Measurements from ENCODE around the gene TRIM69. TPM values are rescaled to one million over a fixed set of nuclear protein-coding genes. Genes with fewer than 3 reads are reported as not detected.

Gene TRIM69
- total and polyA plus RNA-seq, 2 experiments from 2014 or later: 4.3 to 7.0 TPM

- Histone ChIP-seq H3K4me2 (no peak overlapping the region), H3K36me3 (ENCODE audit: insufficient read depth) (no peaks in the 10 kb centered on the region), H3K27ac (ENCODE audit: low read depth) (no peak overlapping the region), H2AFZ (no peak overlapping the region), H4K20me1 (replicated peaks; ENCODE audit: insufficient read depth) (no peaks in the 10 kb centered on the region), H3K4me1 (ENCODE audit: insufficient read depth) (no peaks in the 10 kb centered on the region), H3K9me2 (ENCODE audit: insufficient read depth) (no peaks in the 10 kb centered on the region), H3K4me3 (no peak overlapping the region), H3K27me3 (ENCODE audit: insufficient read depth) (no peaks in the 10 kb centered on the region), H3K79me2 (replicated peaks; ENCODE audit: insufficient read depth) (no peaks in the 10 kb centered on the region), H3F3A (replicated peaks; ENCODE audit: low read depth) (no peaks in the 10 kb centered on the region)
- peaks cover 5% of the 10 kb centered on the region; the same call in 2 of the 3 replicates for H3K36me3 Mint-ChIP-seq (ENCODE audit: low read depth)
- H3K9me3 Mint-ChIP-seq: peaks cover 26% of the 10 kb centered on the region
- H3K4me3 Mint-ChIP-seq: no peak overlapping the region
- TF ChIP-seq ZNF114 (CRISPR knock-in tag; IDR thresholded peaks at IDR 0.05) (no peak), EZH2 (IDR thresholded peaks at IDR 0.05; ENCODE audit: low read depth, unreplicated experiment) (no peak), STAT1 (IDR thresholded peaks at IDR 0.05; ENCODE audit: unreplicated experiment) (no peak)
- TF ChIP-seq, protein P1, sequence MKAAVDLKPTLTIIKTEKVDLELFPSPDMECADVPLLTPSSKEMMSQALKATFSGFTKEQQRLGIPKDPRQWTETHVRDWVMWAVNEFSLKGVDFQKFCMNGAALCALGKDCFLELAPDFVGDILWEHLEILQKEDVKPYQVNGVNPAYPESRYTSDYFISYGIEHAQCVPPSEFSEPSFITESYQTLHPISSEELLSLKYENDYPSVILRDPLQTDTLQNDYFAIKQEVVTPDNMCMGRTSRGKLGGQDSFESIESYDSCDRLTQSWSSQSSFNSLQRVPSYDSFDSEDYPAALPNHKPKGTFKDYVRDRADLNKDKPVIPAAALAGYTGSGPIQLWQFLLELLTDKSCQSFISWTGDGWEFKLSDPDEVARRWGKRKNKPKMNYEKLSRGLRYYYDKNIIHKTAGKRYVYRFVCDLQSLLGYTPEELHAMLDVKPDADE (IDR thresholded peaks at IDR 0.05): no peak
- TF ChIP-seq, protein P2, sequence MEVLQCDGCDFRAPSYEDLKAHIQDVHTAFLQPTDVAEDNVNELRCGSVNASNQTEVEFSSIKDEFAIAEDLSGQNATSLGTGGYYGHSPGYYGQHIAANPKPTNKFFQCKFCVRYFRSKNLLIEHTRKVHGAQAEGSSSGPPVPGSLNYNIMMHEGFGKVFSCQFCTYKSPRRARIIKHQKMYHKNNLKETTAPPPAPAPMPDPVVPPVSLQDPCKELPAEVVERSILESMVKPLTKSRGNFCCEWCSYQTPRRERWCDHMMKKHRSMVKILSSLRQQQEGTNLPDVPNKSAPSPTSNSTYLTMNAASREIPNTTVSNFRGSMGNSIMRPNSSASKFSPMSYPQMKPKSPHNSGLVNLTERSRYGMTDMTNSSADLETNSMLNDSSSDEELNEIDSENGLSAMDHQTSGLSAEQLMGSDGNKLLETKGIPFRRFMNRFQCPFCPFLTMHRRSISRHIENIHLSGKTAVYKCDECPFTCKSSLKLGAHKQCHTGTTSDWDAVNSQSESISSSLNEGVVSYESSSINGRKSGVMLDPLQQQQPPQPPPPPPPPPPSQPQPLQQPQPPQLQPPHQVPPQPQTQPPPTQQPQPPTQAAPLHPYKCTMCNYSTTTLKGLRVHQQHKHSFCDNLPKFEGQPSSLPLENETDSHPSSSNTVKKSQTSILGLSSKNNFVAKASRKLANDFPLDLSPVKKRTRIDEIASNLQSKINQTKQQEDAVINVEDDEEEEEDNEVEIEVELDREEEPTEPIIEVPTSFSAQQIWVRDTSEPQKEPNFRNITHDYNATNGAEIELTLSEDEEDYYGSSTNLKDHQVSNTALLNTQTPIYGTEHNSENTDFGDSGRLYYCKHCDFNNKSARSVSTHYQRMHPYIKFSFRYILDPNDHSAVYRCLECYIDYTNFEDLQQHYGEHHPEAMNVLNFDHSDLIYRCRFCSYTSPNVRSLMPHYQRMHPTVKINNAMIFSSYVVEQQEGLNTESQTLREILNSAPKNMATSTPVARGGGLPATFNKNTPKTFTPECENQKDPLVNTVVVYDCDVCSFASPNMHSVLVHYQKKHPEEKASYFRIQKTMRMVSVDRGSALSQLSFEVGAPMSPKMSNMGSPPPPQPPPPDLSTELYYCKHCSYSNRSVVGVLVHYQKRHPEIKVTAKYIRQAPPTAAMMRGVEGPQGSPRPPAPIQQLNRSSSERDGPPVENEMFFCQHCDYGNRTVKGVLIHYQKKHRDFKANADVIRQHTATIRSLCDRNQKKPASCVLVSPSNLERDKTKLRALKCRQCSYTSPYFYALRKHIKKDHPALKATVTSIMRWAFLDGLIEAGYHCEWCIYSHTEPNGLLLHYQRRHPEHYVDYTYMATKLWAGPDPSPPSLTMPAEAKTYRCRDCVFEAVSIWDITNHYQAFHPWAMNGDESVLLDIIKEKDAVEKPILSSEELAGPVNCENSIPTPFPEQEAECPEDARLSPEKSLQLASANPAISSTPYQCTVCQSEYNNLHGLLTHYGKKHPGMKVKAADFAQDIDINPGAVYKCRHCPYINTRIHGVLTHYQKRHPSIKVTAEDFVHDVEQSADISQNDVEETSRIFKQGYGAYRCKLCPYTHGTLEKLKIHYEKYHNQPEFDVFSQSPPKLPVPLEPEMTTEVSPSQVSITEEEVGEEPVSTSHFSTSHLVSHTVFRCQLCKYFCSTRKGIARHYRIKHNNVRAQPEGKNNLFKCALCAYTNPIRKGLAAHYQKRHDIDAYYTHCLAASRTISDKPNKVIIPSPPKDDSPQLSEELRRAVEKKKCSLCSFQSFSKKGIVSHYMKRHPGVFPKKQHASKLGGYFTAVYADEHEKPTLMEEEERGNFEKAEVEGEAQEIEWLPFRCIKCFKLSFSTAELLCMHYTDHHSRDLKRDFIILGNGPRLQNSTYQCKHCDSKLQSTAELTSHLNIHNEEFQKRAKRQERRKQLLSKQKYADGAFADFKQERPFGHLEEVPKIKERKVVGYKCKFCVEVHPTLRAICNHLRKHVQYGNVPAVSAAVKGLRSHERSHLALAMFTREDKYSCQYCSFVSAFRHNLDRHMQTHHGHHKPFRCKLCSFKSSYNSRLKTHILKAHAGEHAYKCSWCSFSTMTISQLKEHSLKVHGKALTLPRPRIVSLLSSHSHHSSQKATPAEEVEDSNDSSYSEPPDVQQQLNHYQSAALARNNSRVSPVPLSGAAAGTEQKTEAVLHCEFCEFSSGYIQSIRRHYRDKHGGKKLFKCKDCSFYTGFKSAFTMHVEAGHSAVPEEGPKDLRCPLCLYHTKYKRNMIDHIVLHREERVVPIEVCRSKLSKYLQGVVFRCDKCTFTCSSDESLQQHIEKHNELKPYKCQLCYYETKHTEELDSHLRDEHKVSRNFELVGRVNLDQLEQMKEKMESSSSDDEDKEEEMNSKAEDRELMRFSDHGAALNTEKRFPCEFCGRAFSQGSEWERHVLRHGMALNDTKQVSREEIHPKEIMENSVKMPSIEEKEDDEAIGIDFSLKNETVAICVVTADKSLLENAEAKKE (CRISPR knock-in tag; IDR thresholded peaks at IDR 0.05): no peak
- no peaks in the 10 kb centered on the region for H3K27me3 Mint-ChIP-seq (ENCODE audit: insufficient read depth, low read depth, poor library complexity)
- no peak overlapping the region for H3K27ac Mint-ChIP-seq
- ATAC-seq (no peak), DNase-seq (ENCODE audit: low spot score) (no peak)
- H3K4me1 Mint-ChIP-seq: no peaks in the 10 kb centered on the region
Observed at GRCh38 chr15:44753345-44753744, 17.0 kb downstream of the TRIM69 start.

GRCh38 chr15:44763187-44763586, 26.9 kb downstream of the TRIM69 start:
- Mint-ChIP-seq H3K9me3 (no peaks in the 10 kb centered on the region), H3K4me1 (no peaks in the 10 kb centered on the region), H3K27ac (no peak overlapping the region), H3K27me3 (ENCODE audit: insufficient read depth, low read depth, poor library complexity) (no peaks in the 10 kb centered on the region), H3K36me3 (ENCODE audit: low read depth) (no peaks in the 10 kb centered on the region), H3K4me3 (no peak overlapping the region)
- H3K27me3 ChIP-seq (ENCODE audit: insufficient read depth): no peaks in the 10 kb centered on the region
- no peak for TF ChIP-seq JUNB (IDR thresholded peaks at IDR 0.05; ENCODE audit: unreplicated experiment)
- no peak for TF ChIP-seq EZH2phosphoT487 (IDR thresholded peaks at IDR 0.05; ENCODE audit: unreplicated experiment)
- no peak for TF ChIP-seq POLR2AphosphoS5 (IDR thresholded peaks at IDR 0.05; ENCODE audit: low read depth)
- TF ChIP-seq CTCF (conservative IDR thresholded peaks at IDR 0.05; ENCODE audit: low read depth in 2 of 2): no peak
- TF ChIP-seq, protein P1 (IDR thresholded peaks at IDR 0.05): no peak
- no peak for TF ChIP-seq ZNF114 (CRISPR knock-in tag; IDR thresholded peaks at IDR 0.05)
- H4K20me1 ChIP-seq (replicated peaks; ENCODE audit: insufficient read depth): no peaks in the 10 kb centered on the region
- H3K9me2 ChIP-seq (ENCODE audit: insufficient read depth): no peaks in the 10 kb centered on the region; the same call in 1 of the 2 replicates
- H3K4me3 ChIP-seq: no peak overlapping the region
- no peak overlapping the region for H2AFZ ChIP-seq
- no peaks in the 10 kb centered on the region for H3K4me1 ChIP-seq (ENCODE audit: insufficient read depth)
- DNase-seq (ENCODE audit: low spot score): no peak
- H3K27ac ChIP-seq (ENCODE audit: low read depth): no peak overlapping the region
- H3K79me2 ChIP-seq (replicated peaks; ENCODE audit: insufficient read depth): no peaks in the 10 kb centered on the region
- ATAC-seq: no peak
- no peaks in the 10 kb centered on the region for H3K36me3 ChIP-seq (ENCODE audit: insufficient read depth)
- H3F3A ChIP-seq (replicated peaks; ENCODE audit: low read depth): no peaks in the 10 kb centered on the region
- no peak overlapping the region for H3K4me2 ChIP-seq

Data from GM23338 (cell line).